ENCODE measurements around the gene CBX2.
"Not testable (repeated sequence)": the region's sequence is repeated elsewhere in the genome, so short reads cannot be mapped to it uniquely, and the experiment has no call there.

Gene CBX2

GRCh38 chr17:79769570-79770506 is 8.1 kb upstream of the CBX2 start:
- DNase-seq (ENCODE audit: low read depth, low spot score), result no peak

GRCh38 chr17:79771276-79771675 is 6.7 kb upstream of the CBX2 start:
- DNase-seq (ENCODE audit: low read depth, low spot score), result no peak

GRCh38 chr17:79772726-79773125 is 5.2 kb upstream of the CBX2 start:
- not testable (repeated sequence) for DNase-seq (ENCODE audit: low read depth, low spot score)

DNA sequence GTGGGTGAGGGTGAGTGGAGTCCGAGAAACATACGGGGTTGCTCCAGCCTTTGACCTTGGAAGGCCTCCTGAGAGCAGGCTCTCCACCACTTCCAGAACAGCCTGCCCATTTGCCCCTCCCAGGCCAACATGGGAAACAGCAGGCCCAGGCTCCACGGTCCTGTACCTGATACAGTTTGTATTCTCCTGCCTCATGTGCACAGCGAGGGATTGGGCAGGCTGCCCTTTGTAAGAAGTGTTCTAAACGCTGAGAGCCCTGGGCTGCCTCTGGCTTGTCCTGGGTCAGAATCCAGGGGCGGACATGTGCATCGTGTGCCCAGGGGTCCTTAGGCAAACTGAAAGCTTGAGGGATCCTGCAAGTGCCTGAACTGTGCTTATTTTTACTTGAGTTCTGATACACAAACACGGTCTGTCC is 3.4 kb upstream of the CBX2 start:
- no peak for DNase-seq (ENCODE audit: low read depth, low spot score)

- DNase-seq (ENCODE audit: low read depth, low spot score), result no peak
These were observed 2.3 kb upstream of the CBX2 start for GRCh38 chr17:79775632-79776031.

- no peak for DNase-seq (ENCODE audit: low read depth, low spot score)
These were observed 1.4 kb upstream of the CBX2 start for GRCh38 chr17:79776376-79777119.

DNA sequence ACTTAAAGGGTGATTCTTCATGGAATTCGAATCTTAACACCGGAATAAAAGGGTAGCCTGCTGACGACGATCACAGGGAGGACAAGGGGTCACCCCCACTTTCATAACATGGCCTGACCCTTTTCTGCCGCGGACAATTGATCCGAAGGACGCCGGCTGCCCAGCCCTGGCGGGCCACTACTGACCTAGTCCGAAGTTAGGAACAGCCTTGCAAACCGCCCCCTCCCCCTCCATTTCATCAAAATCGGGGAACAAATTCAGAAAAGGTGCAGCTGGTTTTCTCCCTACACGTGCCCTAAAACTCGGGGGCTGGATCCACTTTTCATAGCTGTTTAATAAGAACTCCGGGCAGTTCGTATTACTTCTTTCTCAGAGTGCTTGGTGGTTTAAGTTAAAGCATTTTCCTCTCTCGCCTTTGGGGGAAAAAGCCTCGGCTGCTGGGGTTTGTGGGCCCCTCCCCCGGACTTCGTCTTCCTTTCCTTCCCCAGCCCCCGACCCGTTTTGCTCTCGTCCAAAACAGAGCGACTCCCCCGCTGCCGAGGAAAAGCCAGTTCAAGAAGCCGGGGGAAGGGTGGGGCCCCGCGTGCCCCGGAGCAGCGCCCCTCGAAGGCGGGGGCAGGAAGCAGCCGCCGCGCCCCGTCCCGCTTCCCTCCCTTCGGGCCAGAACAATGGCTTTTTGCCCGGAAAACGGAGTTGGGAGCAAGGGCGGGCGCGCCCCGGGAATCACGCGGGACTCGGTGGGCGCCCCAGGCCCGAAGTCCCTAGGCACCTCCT is 641 bp upstream of the CBX2 start:
- DNase-seq (ENCODE audit: low read depth, low spot score), result no peak

DNA sequence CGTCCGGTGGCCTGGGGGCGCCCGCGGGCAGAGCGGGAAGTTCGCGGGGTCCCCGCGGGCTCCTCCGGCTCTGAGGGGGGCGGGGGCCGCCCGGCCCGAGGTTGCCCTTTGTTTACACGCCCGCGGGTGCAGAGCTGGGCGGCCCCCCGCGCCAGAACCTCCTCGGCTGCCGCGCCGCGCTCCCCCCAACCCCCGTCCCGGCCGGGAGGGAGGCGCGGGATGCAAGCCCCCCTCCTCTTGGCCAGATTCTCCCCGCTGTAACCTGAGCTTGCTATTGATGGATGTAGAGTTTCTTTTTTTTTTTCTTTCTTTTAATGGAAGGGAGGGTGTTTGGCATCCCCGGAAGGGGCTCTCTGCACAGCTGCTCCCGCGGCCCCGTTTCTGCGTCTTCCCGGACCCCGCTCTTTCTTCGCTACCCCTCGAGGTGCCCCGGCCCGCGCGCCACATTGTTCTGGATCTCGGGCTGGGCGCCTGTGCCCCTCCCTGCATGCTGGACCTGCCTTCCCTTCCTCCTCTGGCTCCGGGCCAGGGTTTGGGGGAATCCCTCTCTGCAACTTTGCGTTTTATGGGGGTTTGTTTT is 646 bp downstream of the CBX2 start:
- no peak for DNase-seq (ENCODE audit: low read depth, low spot score)

DNA sequence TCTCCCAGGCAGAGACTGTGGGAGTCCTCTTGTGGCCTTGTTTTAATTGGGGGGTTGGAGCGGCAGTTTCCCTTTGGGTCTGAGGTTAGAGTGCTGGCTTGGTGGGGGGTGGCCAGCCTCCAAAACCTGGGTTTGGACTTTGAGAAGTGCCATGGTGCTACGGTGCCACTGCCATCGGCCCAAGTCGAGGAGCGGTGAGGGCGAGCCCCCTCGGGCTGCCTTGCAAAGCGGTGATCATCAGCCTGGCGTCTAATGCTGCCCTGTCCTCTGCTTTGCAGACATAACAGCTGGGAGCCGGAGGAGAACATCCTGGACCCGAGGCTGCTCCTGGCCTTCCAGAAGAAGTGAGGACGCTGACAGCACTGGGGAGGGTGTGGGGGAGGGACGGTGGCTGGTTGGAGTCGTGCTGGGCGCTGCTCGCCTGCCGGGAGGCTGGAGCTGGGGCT is 1.2 kb downstream of the CBX2 start:
- no peak for DNase-seq (ENCODE audit: low read depth, low spot score)

- DNase-seq (ENCODE audit: low read depth, low spot score), result no peak
These were observed 1.9 kb downstream of the CBX2 start for GRCh38 chr17:79779661-79780365.

DNA sequence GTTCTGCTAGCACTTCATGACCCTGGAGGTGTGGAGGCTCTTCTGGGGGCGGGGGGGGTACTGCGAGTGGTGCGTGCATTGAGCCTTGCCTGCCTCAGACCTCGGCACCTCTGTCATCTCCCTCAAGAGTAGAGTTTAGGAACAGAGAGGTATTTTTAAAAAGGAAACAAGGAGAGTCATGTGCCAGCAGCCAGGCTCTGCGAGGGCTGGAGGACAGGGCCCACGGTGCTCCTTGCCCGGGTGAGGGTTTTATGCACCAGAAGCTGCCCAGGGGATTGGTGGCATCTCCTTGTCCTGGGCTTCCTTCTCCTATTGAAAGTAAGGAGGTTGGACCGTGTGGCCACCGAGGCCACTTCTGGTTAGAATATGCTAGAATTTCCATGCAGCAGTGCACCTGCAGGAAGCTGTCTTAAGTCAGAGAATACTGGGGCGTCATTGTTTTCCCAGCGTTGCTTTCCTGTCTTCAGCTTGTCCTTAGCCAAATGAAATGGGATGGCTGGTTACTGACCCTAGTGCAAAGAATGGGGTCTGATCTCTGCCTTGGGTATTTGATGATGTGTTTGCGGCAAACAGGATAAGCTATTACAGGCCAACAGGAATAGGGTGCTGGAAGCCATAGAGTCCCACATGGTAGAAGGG is 3.2 kb downstream of the CBX2 start:
- DNase-seq (ENCODE audit: low read depth, low spot score), result no peak

GRCh38 chr17:79781736-79782575 is 4.0 kb downstream of the CBX2 start:
- no peak for DNase-seq (ENCODE audit: low read depth, low spot score)

DNA sequence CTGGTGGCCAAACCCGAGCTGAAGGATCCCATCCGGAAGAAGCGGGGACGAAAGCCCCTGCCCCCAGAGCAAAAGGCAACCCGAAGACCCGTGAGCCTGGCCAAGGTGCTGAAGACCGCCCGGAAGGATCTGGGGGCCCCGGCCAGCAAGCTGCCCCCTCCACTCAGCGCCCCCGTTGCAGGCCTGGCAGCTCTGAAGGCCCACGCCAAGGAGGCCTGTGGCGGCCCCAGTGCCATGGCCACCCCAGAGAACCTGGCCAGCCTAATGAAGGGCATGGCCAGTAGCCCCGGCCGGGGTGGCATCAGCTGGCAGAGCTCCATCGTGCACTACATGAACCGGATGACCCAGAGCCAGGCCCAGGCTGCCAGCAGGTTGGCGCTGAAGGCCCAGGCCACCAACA is 5.9 kb downstream of the CBX2 start:
- DNase-seq (ENCODE audit: low read depth, low spot score), result no peak

- DNase-seq (ENCODE audit: low read depth, low spot score), result no peak
These were observed 6.5 kb downstream of the CBX2 start for GRCh38 chr17:79784353-79785016.

DNA sequence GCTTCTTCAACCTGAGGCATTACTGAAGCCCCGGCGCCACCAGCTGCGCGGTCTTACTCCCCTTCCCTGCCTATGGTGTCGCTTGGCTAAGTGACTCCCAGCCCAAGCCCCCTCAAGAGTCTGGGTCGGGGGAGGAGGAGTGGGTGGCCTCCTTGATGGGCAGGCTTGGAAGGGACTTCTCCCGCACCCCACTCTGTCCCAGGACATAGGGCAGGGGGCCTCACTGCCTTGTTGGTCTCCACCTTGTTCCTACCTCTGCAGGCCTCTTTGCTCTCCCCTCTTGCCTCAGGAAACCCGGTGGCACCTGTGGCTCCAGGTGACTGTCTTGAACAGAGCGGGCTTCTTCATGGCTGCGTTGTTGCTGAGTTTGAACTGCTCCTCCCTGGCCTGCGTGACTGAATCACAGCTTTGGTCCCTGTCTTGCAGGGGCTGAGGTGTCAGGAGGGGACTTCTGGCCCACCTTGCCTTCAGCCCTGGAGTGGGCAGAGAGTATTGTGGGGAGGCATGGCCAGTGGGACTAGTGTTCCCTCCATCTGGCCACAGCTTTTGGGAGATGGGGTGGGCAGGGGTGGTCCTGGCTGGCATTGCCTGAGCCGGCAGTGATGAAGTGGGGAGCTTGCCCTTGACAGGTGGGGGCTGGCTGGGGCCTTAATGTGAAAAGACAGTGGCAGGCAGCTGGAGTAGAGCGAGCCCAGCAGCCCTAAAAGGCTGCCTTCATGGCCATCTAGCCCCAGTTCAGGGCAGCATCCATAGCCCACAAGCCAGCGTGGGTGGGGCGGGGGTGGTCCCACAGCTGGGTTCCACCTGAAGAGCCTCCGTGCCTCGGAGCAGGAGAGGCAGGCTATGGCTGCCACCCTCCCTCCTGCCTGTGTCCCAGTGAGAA is 7.3 kb downstream of the CBX2 start:
- no peak for DNase-seq (ENCODE audit: low read depth, low spot score)

- DNase-seq (ENCODE audit: low read depth, low spot score), result no peak
These were observed 8.2 kb downstream of the CBX2 start for GRCh38 chr17:79785900-79786810.

All from activated CD4-positive, CD25-positive, alpha-beta regulatory T cell treated with anti-CD3 and anti-CD28 coated beads, Interleukin-2, amount 50 U/mL, for 16 hours (primary cell).